Mesenchymal stem cell (in vitro differentiated cells and primary cell): ENCODE data around the gene DUS2.
A peak's percentile ranks its signal among the peaks of the same experiment; 100 is the strongest.

Source experiments
- DNase-seq: peaks from one replicate; pipeline ENCODE4 v3.0.0-alpha.2; 2013
- H2AFZ ChIP-seq: one replicate; pipeline ENCODE4 v1.6.1; 2013; ENCODE audit warnings: low read depth, mild to moderate bottlenecking, control low read depth, inconsistent platforms, low read length, moderate library complexity
- H2AK5ac ChIP-seq: 2 replicates; pipeline ENCODE4 v1.6.1; 2013; ENCODE audit warnings: low read length, moderate library complexity, mild to moderate bottlenecking, inconsistent platforms; ENCODE audit not compliant: severe bottlenecking
- H2BK120ac ChIP-seq: one replicate; pipeline ENCODE4 v1.6.1; 2013; ENCODE audit warnings: low read depth, mild to moderate bottlenecking, inconsistent platforms, low read length, moderate library complexity
- H2BK12ac ChIP-seq, 2 experiments: one replicate each; pipeline ENCODE4 v1.6.1; 2013; ENCODE audit warnings: inconsistent platforms in 2 of 2, low read length in 2 of 2, mild to moderate bottlenecking in 2 of 2, moderate library complexity in 2 of 2, control low read depth in 1 of 2
- H2BK15ac ChIP-seq: one replicate; pipeline ENCODE4 v1.6.1; 2013; ENCODE audit warnings: mild to moderate bottlenecking, low read depth, inconsistent platforms; ENCODE audit not compliant: poor library complexity, severe bottlenecking
- H2BK5ac ChIP-seq: 2 replicates; pipeline ENCODE4 v1.6.1; 2013; ENCODE audit warnings: low read depth, mild to moderate bottlenecking, low read length, control low read depth, inconsistent platforms; ENCODE audit not compliant: poor library complexity, severe bottlenecking
- H3K14ac ChIP-seq, 2 experiments: one replicate each; pipeline ENCODE4 v1.6.1; 2013; ENCODE audit warnings: inconsistent platforms in 2 of 2, low read length in 2 of 2, control low read depth in 1 of 2, mild to moderate bottlenecking in 1 of 2, moderate library complexity in 1 of 2
- H3K18ac ChIP-seq, 2 experiments: one replicate each; pipeline ENCODE4 v1.6.1; 2013; ENCODE audit warnings: inconsistent platforms in 2 of 2, low read length in 2 of 2, control low read depth in 1 of 2, low read depth in 1 of 2, mild to moderate bottlenecking in 1 of 2
- H3K23ac ChIP-seq, 2 experiments: one replicate each; pipeline ENCODE4 v1.6.1; 2013; ENCODE audit warnings: inconsistent platforms in 2 of 2, low read length in 2 of 2, mild to moderate bottlenecking in 2 of 2, moderate library complexity in 2 of 2, control low read depth in 1 of 2
- H3K27ac ChIP-seq: 2 replicates; pipeline ENCODE4 v1.5.1; 2013; ENCODE audit warnings: mild to moderate bottlenecking, moderate library complexity, low read length, control low read depth, inconsistent platforms; ENCODE audit not compliant: poor library complexity, severe bottlenecking
- H3K27me3 ChIP-seq, 2 experiments: 2 replicates each; pipeline versions ENCODE4 v1.6.1 to v1.7.0; 2013; ENCODE audit warnings: low read length in 2 of 2, mild to moderate bottlenecking in 2 of 2, moderate library complexity in 2 of 2, control low read depth in 1 of 2, inconsistent platforms in 1 of 2; ENCODE audit not compliant: control insufficient read depth in 1 of 2, insufficient read depth in 1 of 2
- H3K36me3 ChIP-seq, 2 experiments: 2 replicates each; pipeline versions ENCODE4 v1.6.1 to v1.7.0; 2013; ENCODE audit warnings: low read length in 2 of 2, control low read depth in 1 of 2, inconsistent platforms in 1 of 2, low read depth in 1 of 2, mild to moderate bottlenecking in 1 of 2; ENCODE audit not compliant: insufficient read depth in 2 of 2, control insufficient read depth in 1 of 2
- H3K4ac ChIP-seq, 2 experiments: one replicate each; pipeline ENCODE4 v1.6.1; 2013; ENCODE audit warnings: inconsistent platforms in 2 of 2, low read length in 2 of 2, mild to moderate bottlenecking in 2 of 2, moderate library complexity in 2 of 2, control low read depth in 1 of 2, low read depth in 1 of 2
- H3K4me1 ChIP-seq: 2 replicates; pipeline ENCODE4 v1.6.1; 2013; ENCODE audit warnings: low read depth, low read length, control low read depth; ENCODE audit not compliant: control insufficient read depth, insufficient read depth
- H3K4me2 ChIP-seq: 2 replicates; pipeline ENCODE4 v1.6.1; 2013; ENCODE audit warnings: low read length, mild to moderate bottlenecking, inconsistent platforms; ENCODE audit not compliant: poor library complexity, severe bottlenecking
- H3K4me3 ChIP-seq, 2 experiments: 2 replicates each; pipeline versions ENCODE4 v1.5.1 to v1.7.0; 2013; ENCODE audit warnings: low read length in 2 of 2, mild to moderate bottlenecking in 2 of 2, control low read depth in 1 of 2, low read depth in 1 of 2; ENCODE audit not compliant: insufficient read depth in 1 of 2
- H3K79me1 ChIP-seq: replicated peaks from 2 replicates; pipeline ENCODE4 v1.6.1; 2013; ENCODE audit warnings: mild to moderate bottlenecking, control low read depth, low read length, inconsistent platforms; ENCODE audit not compliant: poor library complexity, severe bottlenecking
- H3K9ac ChIP-seq: 2 replicates; pipeline ENCODE4 v1.7.0; 2013; ENCODE audit warnings: mild to moderate bottlenecking, low read length, moderate library complexity
- H3K9me3 ChIP-seq: 2 replicates; pipeline ENCODE4 v1.7.0; 2013; ENCODE audit warnings: mild to moderate bottlenecking, low read length; ENCODE audit not compliant: control insufficient read depth
- H4K8ac ChIP-seq: one replicate; pipeline ENCODE4 v1.6.1; 2013; ENCODE audit warnings: inconsistent platforms, mild to moderate bottlenecking, low read length, moderate library complexity
- H4K91ac ChIP-seq: one replicate; pipeline ENCODE4 v1.6.1; 2013; ENCODE audit warnings: mild to moderate bottlenecking, low read length, inconsistent platforms
- WGBS: methylation state at CpG from one replicate; pipeline ENCODE4 v1.1.7; 2013; ENCODE audit warnings: mixed read lengths; 5-methylcytosine and 5-hydroxymethylcytosine counted together

DUS2 gene

DNA sequence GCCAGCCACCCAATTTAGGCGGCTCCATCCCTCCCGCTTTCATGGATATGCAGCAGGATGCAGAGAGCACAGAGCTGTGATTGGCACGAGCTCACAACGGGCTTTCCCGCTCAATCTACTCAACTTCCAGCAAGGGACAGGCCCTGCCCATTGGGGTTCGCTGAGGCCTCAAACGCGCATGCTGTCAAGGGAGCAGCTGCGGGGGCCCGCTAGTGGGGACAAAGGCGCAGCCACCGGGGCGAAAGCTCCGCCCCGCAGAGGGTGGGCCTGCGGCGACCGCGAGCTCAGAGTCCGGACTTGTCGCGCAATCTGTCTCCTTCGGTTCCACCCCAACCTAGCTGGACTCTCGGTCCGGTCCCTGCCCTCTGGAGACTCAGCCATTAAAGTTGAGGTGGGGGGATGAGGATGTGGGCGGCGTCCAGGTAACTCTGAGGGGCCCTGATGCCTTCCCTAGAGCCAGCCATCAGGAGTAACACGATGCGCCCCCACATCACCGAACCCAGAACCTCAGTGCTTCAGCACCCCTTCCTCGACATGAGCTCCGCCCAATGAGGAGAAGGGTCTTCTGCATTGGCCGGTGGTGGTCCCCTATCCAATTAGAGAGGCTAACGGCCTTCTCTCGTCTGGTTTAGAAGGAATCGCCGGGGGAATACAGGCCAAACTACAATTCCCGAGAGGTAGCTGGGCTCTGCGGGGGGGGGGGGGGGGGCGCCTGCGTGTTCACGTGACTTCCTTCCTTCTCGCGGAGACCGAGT is 61.6 kb downstream of the DUS2 start:
- peak overlapping the region; percentile 94 to 95 for H3K18ac ChIP-seq
- H2BK12ac ChIP-seq: peak overlapping the region in 1 of 2 experiments; percentile 98
- H4K91ac ChIP-seq: peak overlapping the region; percentile 96
- H2AK5ac ChIP-seq: no peak overlapping the region
- peak overlapping the region; percentile 43 for H2AFZ ChIP-seq
- H3K9me3 ChIP-seq: no peaks in the 10 kb centered on the region
- H2BK5ac ChIP-seq: peak overlapping the region; percentile 45
- no peak overlapping the region for H3K23ac ChIP-seq
- peak overlapping the region; percentile 90 for H3K9ac ChIP-seq
- peak; percentile 87 for DNase-seq
- peak overlapping the region; percentile 95 for H2BK120ac ChIP-seq
- peak overlapping the region; percentile 90 for H3K4me2 ChIP-seq
- peak overlapping the region; percentile 79 for H3K27ac ChIP-seq
- peak overlapping the region; percentile 75 to 99 for H3K4ac ChIP-seq
- peaks cover 0 to 7% of the 10 kb centered on the region in 2 experiments for H3K36me3 ChIP-seq
- H3K4me1 ChIP-seq: peaks cover 12% of the 10 kb centered on the region
- H3K27me3 ChIP-seq: no peaks in the 10 kb centered on the region
- no peaks in the 10 kb centered on the region for H3K79me1 ChIP-seq
- peak overlapping the region in 1 of 2 experiments; percentile 82 for H3K14ac ChIP-seq
- peak overlapping the region; percentile 49 to 80 for H3K4me3 ChIP-seq
- peak overlapping the region; percentile 94 for H2BK15ac ChIP-seq
- H4K8ac ChIP-seq: peak overlapping the region; percentile 99
- under 1% methylated on average over 39 of the region's 45 CpGs for WGBS

DNA sequence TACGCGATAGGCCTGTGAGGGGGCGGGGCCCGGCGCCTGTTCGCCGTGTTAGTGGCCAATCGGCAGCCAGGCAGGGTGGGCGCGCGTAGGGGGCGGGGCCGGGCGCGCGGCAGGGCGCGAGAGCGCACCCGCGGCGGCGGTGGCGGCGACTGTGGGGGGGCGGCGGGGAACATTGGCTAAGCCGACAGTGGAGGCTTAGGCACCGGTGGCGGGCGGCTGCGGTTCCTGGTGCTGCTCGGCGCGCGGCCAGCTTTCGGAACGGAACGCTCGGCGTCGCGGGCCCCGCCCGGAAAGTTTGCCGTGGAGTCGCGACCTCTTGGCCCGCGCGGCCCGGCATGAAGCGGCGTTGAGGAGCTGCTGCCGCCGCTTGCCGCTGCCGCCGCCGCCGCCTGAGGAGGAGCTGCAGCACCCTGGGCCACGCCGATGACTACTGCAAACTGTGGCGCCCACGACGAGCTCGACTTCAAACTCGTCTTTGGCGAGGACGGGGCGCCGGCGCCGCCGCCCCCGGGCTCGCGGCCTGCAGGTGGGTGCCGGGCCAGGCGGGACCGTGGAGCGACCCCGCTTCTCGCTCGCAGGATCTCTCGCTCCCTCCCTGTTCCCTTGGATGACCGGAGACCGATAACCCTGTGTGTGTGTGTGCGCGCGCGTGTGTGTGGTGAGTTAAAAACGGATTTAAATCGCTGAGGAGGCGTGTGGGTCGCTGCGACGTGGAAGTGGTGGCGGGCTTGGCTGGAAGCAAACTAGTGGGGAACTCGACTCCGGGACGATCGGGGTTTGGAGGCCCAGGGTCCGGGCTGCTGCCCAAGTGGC is 62.4 kb downstream of the DUS2 start, which contains the start of gene NFATC3:
Gene NFATC3 (plus strand): TSS at position 112 of the 813 bp plus-strand sequence. CDS start 312 bp downstream, at position 424.
- H3K4me2 ChIP-seq: peak within 1 kb of the TSS; percentile 92
- no peak within 1 kb of the TSS for H2AK5ac ChIP-seq
- peak within 1 kb of the TSS; percentile 7 to 82 for H3K14ac ChIP-seq
- peak within 1 kb of the TSS; percentile 93 to 95 for H3K4me3 ChIP-seq
- H3K79me1 ChIP-seq: no peaks in the 10 kb centered on the region
- H3K9ac ChIP-seq: peak within 1 kb of the TSS; percentile 95
- peak within 1 kb of the TSS; percentile 95 for H2BK120ac ChIP-seq
- H2BK15ac ChIP-seq: peak within 1 kb of the TSS; percentile 94
- WGBS: under 1% methylated on average over 83 of the region's 104 CpGs
- H3K27me3 ChIP-seq: no peaks in the 10 kb centered on the region
- H3K36me3 ChIP-seq: no peaks in the 10 kb centered on the region
- peak within 1 kb of the TSS in 1 of 2 experiments; percentile 98 for H3K23ac ChIP-seq
- no peaks in the 10 kb centered on the region for H3K9me3 ChIP-seq
- peaks cover 12% of the 10 kb centered on the region for H3K4me1 ChIP-seq
- peak; percentile 96 for DNase-seq
- H4K8ac ChIP-seq: peak within 1 kb of the TSS; percentile 99
- H2AFZ ChIP-seq: peak within 1 kb of the TSS; percentile 84
- peak within 1 kb of the TSS; percentile 96 for H4K91ac ChIP-seq
- H2BK12ac ChIP-seq: peak within 1 kb of the TSS; percentile 31 to 98
- peak within 1 kb of the TSS; percentile 75 to 99 for H3K4ac ChIP-seq
- peak within 1 kb of the TSS; percentile 45 for H2BK5ac ChIP-seq
- H3K27ac ChIP-seq: peak within 1 kb of the TSS; percentile 79
- peak within 1 kb of the TSS; percentile 94 to 96 for H3K18ac ChIP-seq

DNA sequence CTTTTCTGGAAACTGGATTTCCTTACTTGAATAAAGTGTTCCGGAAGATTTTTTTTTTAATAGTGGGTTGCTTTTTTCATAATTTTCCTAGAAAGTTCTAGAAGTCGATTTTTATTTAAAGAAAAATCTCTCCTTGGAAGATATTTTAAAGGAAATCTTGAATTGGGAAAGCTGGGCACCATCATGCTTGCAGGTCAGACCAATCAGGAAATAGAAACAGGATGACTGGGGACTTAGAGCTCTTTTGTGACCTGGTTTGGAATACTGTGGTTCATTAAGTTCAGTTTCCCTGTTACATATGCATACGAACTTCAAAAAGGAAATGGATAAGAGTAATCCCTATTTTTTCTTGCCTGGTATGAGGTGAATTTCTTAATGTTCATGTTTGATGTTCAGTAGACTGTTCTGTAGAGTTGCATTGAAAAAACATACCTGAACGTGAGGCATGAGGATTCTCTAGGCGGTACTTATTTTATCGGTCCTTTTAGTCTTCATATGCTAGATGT is 63.3 kb downstream of the DUS2 start:
- Histone ChIP-seq H3K18ac (no peak overlapping the region), H2AK5ac (no peak overlapping the region), H2BK15ac (no peak overlapping the region), H3K9me3 (no peaks in the 10 kb centered on the region), H4K8ac (no peak overlapping the region), H3K23ac (no peak overlapping the region), H3K79me1 (no peaks in the 10 kb centered on the region), H3K4me3 (peak overlapping the region in 1 of 2 experiments; percentile 93), H2BK5ac (no peak overlapping the region), H3K4ac (no peak overlapping the region), H2BK120ac (no peak overlapping the region), H3K27me3 (no peaks in the 10 kb centered on the region), H3K14ac (no peak overlapping the region), H4K91ac (no peak overlapping the region), H3K9ac (peak overlapping the region; percentile 95), H3K27ac (no peak overlapping the region), H2BK12ac (no peak overlapping the region), H3K4me2 (peak overlapping the region; percentile 92), H3K4me1 (peaks cover 12% of the 10 kb centered on the region), H2AFZ (no peak overlapping the region), H3K36me3 (no peaks in the 10 kb centered on the region)
- DNase-seq: peak; percentile 71
- 9% methylated on average over 1 of the region's 6 CpGs for WGBS
